Chondrocyte (in vitro differentiated cells): ENCODE data around the gene INS. TPM values are rescaled to one million over a fixed set of nuclear protein-coding genes. Genes with fewer than 3 reads are reported as not detected.
A peak's percentile ranks its signal among the peaks of the same experiment; 100 is the strongest.

Experiments used
- DNase-seq: peaks from one replicate; pipeline ENCODE4 v3.0.0; 2021; ENCODE audit warnings: mixed read lengths, low spot score
- H3K27ac Mint-ChIP-seq: one replicate; pipeline ENCODE4 v1.8.0; 2021; ENCODE audit warnings: mild to moderate bottlenecking, moderate library complexity, mixed read lengths; ENCODE audit not compliant: unreplicated experiment
- H3K27me3 Mint-ChIP-seq: 2 replicates; pipeline ENCODE4 v1.8.0; 2021; ENCODE audit warnings: low read depth, mixed read lengths
- H3K36me3 Mint-ChIP-seq: 2 replicates; pipeline ENCODE4 v1.8.0; 2021; ENCODE audit warnings: low read depth, mixed read lengths
- H3K4me1 Mint-ChIP-seq: 2 replicates; pipeline ENCODE4 v1.8.0; 2021; ENCODE audit warnings: low read depth, mild to moderate bottlenecking, mixed read lengths
- H3K4me3 Mint-ChIP-seq: one replicate; pipeline ENCODE4 v1.8.0; 2021; ENCODE audit warnings: mild to moderate bottlenecking, moderate library complexity, mixed read lengths; ENCODE audit not compliant: unreplicated experiment
- H3K9me3 Mint-ChIP-seq: 2 replicates; pipeline ENCODE4 v1.8.0; 2021; ENCODE audit warnings: low read depth, mixed read lengths
- total RNA-seq: library from RNA; stranded (reverse); gene quantifications from 3 replicates; pipeline ENCODE4 v1.2.1, GENCODE V29; 2021
- TF ChIP-seq, protein P1 (sequence below): fragments of 200-600 bp; sonication (generic); IDR thresholded peaks from 2 replicates; pipeline ENCODE4 v1.5.0; 2021; ENCODE audit warnings: antibody characterized with exemption, mild to moderate bottlenecking, moderate library complexity

Gene INS
- total RNA-seq, 1 donor from 2014 or later: not detected

DNA sequence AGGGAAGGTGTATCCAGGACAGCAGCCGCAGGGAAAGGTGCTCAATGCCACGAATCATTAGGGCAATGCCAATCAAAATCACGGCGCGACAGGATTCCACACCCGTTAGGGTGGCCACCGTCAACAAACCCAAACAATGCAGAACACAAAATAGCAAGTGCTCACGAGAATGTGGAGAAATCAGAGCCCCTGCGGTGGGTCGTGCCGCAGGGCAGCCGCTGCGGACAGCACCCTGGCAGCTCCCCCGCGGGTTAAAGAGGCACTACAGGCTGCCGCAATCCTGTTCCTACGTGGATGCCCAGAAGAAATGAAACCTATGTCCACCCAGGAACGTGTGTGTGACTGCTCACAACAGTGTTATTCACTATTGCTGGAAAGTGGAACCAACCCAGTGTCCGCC lies 27.7 kb upstream of the INS start:
- no peaks in the 10 kb centered on the region for H3K36me3 Mint-ChIP-seq
- no peak overlapping the region for H3K27ac Mint-ChIP-seq

GRCh38 chr11:2187280-2187707 lies 26.3 kb upstream of the INS start:
- H3K36me3 Mint-ChIP-seq: no peaks in the 10 kb centered on the region
- TF ChIP-seq, protein P1, sequence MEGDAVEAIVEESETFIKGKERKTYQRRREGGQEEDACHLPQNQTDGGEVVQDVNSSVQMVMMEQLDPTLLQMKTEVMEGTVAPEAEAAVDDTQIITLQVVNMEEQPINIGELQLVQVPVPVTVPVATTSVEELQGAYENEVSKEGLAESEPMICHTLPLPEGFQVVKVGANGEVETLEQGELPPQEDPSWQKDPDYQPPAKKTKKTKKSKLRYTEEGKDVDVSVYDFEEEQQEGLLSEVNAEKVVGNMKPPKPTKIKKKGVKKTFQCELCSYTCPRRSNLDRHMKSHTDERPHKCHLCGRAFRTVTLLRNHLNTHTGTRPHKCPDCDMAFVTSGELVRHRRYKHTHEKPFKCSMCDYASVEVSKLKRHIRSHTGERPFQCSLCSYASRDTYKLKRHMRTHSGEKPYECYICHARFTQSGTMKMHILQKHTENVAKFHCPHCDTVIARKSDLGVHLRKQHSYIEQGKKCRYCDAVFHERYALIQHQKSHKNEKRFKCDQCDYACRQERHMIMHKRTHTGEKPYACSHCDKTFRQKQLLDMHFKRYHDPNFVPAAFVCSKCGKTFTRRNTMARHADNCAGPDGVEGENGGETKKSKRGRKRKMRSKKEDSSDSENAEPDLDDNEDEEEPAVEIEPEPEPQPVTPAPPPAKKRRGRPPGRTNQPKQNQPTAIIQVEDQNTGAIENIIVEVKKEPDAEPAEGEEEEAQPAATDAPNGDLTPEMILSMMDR: no peak
- peaks cover 34% of the 10 kb centered on the region for H3K27me3 Mint-ChIP-seq
- no peaks in the 10 kb centered on the region for H3K9me3 Mint-ChIP-seq
- H3K4me1 Mint-ChIP-seq: no peaks in the 10 kb centered on the region
- no peak overlapping the region for H3K27ac Mint-ChIP-seq
- no peak overlapping the region for H3K4me3 Mint-ChIP-seq
- DNase-seq: no peak

More for the DNA sequence above, 27.7 kb upstream of the INS start:
- Mint-ChIP-seq H3K4me1 (no peaks in the 10 kb centered on the region), H3K9me3 (no peaks in the 10 kb centered on the region), H3K4me3 (no peak overlapping the region), H3K27me3 (peaks cover 32% of the 10 kb centered on the region)
- no peak for DNase-seq
- TF ChIP-seq, protein P1: no peak

DNA sequence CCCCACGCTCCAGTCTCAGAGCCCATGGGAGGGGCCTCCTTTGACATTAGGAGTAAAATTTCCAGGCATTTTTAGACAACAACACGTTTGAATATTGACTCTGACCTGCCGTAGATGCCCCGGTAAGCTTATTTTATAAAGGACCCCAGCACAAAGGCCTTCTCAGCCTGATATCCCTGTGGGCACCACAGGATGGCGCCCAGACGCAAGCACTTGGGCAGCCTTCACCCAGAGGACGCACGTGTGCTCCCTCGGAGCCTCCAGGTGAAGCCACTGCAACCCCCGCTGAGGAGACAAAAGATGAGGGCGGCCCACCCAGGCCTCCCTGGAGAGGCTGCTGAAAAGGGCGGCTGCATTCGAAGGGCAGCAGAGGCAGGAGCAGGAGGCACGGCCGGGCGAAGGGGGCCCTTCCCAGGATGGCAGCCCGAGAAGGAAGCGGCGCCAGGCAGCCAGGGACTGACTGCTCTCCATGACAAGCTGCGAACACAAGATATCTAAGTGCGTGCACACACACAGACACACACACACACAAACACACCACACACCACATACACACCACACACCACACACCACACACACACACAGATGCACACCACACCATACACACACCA lies 25.8 kb upstream of the INS start:
- Mint-ChIP-seq H3K27ac (no peak overlapping the region), H3K36me3 (no peaks in the 10 kb centered on the region), H3K9me3 (no peaks in the 10 kb centered on the region), H3K4me1 (no peaks in the 10 kb centered on the region), H3K4me3 (no peak overlapping the region), H3K27me3 (peaks cover 34% of the 10 kb centered on the region)
- DNase-seq: no peak
- TF ChIP-seq, protein P1: peak; percentile 73

DNA sequence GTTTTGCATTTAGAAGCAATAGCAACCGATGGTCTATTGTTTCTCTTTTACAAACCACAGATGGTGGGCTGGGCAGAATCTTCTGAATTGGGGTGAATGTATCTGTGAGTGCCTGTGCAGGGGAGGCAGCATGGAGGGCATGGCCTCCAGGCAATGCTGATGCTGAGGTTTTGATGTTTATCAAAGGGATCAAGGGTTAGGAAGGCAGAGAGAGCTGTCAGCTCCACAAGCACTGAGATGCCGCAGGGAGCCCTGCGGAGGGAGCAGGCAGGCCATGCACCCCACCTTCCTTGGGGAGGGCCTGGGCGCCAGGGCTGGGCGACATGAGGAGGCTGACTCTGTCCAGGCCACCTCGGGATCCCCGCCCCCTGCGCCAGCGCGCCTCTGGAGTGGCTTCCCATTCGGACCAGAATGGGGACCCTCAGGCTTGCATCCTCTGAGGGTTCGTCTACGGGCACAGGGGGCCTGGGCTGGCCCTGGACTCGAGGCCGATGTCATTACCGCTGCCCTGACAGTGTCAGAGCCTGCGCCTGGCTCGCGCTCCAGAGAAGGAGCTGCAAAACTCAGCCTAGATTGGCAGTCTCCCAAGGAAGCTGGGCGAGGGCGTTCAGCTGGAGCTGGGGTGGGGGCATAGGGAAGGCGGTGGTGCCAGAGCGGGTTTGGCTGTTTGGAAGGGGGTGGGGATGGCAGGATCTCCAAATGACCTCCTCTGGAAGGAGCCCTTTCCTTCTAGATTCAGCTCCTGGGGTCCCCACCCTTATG lies 24.5 kb upstream of the INS start:
- peaks cover 24% of the 10 kb centered on the region for H3K27me3 Mint-ChIP-seq
- no peaks in the 10 kb centered on the region for H3K9me3 Mint-ChIP-seq
- H3K36me3 Mint-ChIP-seq: no peaks in the 10 kb centered on the region
- no peaks in the 10 kb centered on the region for H3K4me1 Mint-ChIP-seq
- no peak overlapping the region for H3K4me3 Mint-ChIP-seq
- DNase-seq: no peak
- H3K27ac Mint-ChIP-seq: no peak overlapping the region
- TF ChIP-seq, protein P1: no peak

- H3K4me1 Mint-ChIP-seq: peaks cover 12% of the 10 kb centered on the region
- H3K36me3 Mint-ChIP-seq: no peaks in the 10 kb centered on the region
- no peak overlapping the region for H3K4me3 Mint-ChIP-seq
- no peak overlapping the region for H3K27ac Mint-ChIP-seq
- TF ChIP-seq, protein P1: no peak
- no peak for DNase-seq
- peaks cover 16% of the 10 kb centered on the region for H3K27me3 Mint-ChIP-seq
- H3K9me3 Mint-ChIP-seq: no peaks in the 10 kb centered on the region
Observed at GRCh38 chr11:2182692-2183474, 21.9 kb upstream of the INS start.
